Transverse colon (tissue), 4 donors: ENCODE data around the gene CLECL1. TPM values are rescaled to one million over a fixed set of nuclear protein-coding genes. Genes with fewer than 3 reads are reported as not detected.
"Not testable (repeated sequence)": the region's sequence is repeated elsewhere in the genome, so short reads cannot be mapped to it uniquely, and the experiment has no call there.

Source experiments
- DNase-seq: peaks from one replicate; pipeline ENCODE4 v3.0.0-alpha.2; 2019
- H3K27ac ChIP-seq, 4 donors: fragments of 200-600 bp; sonication (generic); 2 replicates each; pipeline ENCODE4 v1.5.1; 2016 to 2018; ENCODE audit warnings: inconsistent platforms in 4 of 4
- H3K27me3 ChIP-seq: fragments of 200-600 bp; sonication (generic); 2 replicates; pipeline ENCODE4 v1.5.1; 2017; ENCODE audit warnings: inconsistent platforms
- H3K36me3 ChIP-seq, 4 donors: fragments of 200-600 bp; sonication (generic); 2 replicates each; pipeline ENCODE4 v1.5.1; 2017 to 2019; ENCODE audit warnings: inconsistent platforms in 4 of 4
- H3K4me1 ChIP-seq, 4 donors: fragments of 200-600 bp; sonication (generic); 2 replicates each; pipeline ENCODE4 v1.5.1; 2017 to 2020; ENCODE audit warnings: inconsistent platforms in 4 of 4
- H3K4me3 ChIP-seq, 4 donors: fragments of 200-600 bp; sonication (generic); 1 replicate in 1 of 4; 2 replicates in 3 of 4; pipeline versions ENCODE4 v1.5.1 to v1.6.1; 2017 to 2019; ENCODE audit warnings: inconsistent platforms in 4 of 4
- H3K9me3 ChIP-seq, 2 donors: fragments of 200-600 bp; sonication (generic); 2 replicates each; pipeline ENCODE4 v1.5.1; 2017 to 2019; ENCODE audit warnings: inconsistent platforms in 2 of 2
- EP300 ChIP-seq: sonication (generic); formaldehyde crosslinking; IDR thresholded peaks from one replicate; pipeline ENCODE4 v1.6.1; 2017; ENCODE audit warnings: antibody characterized with exemption, low read depth
- POLR2A ChIP-seq: fragments of 450-650 bp; IDR thresholded peaks from one replicate; pipeline ENCODE4 v1.6.1; 2016; ENCODE audit warnings: antibody characterized with exemption, mild to moderate bottlenecking, moderate library complexity
- POLR2AphosphoS5 ChIP-seq, 3 donors: sonication (generic); formaldehyde crosslinking; IDR thresholded peaks; one replicate each; pipeline ENCODE4 v1.6.1; 2016; ENCODE audit warnings: antibody characterized with exemption in 3 of 3
- WGBS, 2 donors: methylation state at CpG; one replicate each; pipeline ENCODE4 v1.1.5; 2018; ENCODE audit warnings: low coverage in 1 of 2; 5-methylcytosine and 5-hydroxymethylcytosine counted together
- in situ Hi-C, 4 donors: fragments of 200-750 bp; cut with MboI; loops; one replicate each; pipeline versions ENCODE4 v1.15.0 to v1.15.1; 2017; ENCODE audit warnings: low sequenced_read_pairs in 3 of 4, low pct_ligation_motif_present in 1 of 4, low pct_unique_long_range_greater_than_20kb in 1 of 4
- intact Hi-C: fragments of 100-400 bp; cut with DNase I; formaldehyde crosslinking; loops from one replicate; pipeline ENCODE4 v1.15.1; 2023; ENCODE audit warnings: low total_unique reads
- total RNA-seq, 4 donors: library from RNA; depleted of rRNA; stranded (reverse); fragments of >200 nt; gene quantifications; one replicate each; pipeline ENCODE4 v1.1.0, GENCODE V29; 2016
- TF ChIP-seq, protein P1 (sequence below), 5 experiments: fragments of 200-600 bp in 3 of 5; fragments of 450-650 bp in 2 of 5; sonication (generic) in 3 of 5; IDR thresholded peaks; 1 replicate in 2 of 5; 2 replicates in 3 of 5; pipeline ENCODE4 v1.5.1; 2016 to 2017; ENCODE audit warnings: antibody characterized with exemption in 5 of 5, inconsistent platforms in 3 of 5, mild to moderate bottlenecking in 2 of 5, moderate library complexity in 1 of 5

Gene CLECL1
- total RNA-seq, 4 donors from 2014 or later, result 2.7 TPM; not detected in 3

DNA sequence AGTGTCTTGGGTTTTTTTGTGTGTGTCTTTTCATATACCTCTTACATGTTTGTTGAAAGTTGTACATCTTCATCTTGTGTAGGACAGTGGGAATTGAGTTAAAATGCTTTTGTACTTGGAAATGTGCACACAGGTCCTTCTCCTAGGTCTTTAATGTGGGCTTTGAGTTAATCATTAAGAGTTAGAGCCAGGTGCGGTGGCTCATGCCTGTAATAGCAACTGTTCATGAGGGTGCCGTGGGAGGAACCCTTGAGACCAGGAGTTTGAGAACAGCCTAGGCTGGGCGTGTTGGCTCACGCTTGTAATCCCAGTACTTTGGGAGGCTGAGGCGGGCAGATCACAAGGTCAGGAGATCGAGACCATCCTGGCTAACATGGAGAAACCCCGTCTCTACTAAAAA lies 13.9 kb downstream of the CLECL1 start:
- H3K4me1 ChIP-seq, result peaks cover 0 to 19% (median 1%) of the 10 kb centered on the region in 4 donors

GRCh38 chr12:9717070-9717925 lies 15.6 kb downstream of the CLECL1 start:
- Histone ChIP-seq H3K4me3 (no peak overlapping the region), H3K36me3 (no peaks in the 10 kb centered on the region), H3K27me3 (no peaks in the 10 kb centered on the region), H3K27ac (no peak overlapping the region), H3K4me1 (peaks cover 0 to 18% (median 1%) of the 10 kb centered on the region in 4 donors), H3K9me3 (no peaks in the 10 kb centered on the region)
- in situ Hi-C loops, result loop anchor here in 2 of 4 donors (25.0 kb wide), 1 partner anchor 380 kb away; no protein-coding TSS in a partner anchor
- no peak for DNase-seq
- intact Hi-C loops, result no loop called here
- WGBS, 2 donors, result 83 to 86% methylated on average over 4 to 15 of the region's 15 CpGs
- TF ChIP-seq POLR2A (no peak), POLR2AphosphoS5 (IDR thresholded peaks at IDR 0.05) (no peak), EP300 (no peak)
- TF ChIP-seq, protein P1, sequence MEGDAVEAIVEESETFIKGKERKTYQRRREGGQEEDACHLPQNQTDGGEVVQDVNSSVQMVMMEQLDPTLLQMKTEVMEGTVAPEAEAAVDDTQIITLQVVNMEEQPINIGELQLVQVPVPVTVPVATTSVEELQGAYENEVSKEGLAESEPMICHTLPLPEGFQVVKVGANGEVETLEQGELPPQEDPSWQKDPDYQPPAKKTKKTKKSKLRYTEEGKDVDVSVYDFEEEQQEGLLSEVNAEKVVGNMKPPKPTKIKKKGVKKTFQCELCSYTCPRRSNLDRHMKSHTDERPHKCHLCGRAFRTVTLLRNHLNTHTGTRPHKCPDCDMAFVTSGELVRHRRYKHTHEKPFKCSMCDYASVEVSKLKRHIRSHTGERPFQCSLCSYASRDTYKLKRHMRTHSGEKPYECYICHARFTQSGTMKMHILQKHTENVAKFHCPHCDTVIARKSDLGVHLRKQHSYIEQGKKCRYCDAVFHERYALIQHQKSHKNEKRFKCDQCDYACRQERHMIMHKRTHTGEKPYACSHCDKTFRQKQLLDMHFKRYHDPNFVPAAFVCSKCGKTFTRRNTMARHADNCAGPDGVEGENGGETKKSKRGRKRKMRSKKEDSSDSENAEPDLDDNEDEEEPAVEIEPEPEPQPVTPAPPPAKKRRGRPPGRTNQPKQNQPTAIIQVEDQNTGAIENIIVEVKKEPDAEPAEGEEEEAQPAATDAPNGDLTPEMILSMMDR (IDR thresholded peaks at IDR 0.05), result no peak

More for the DNA sequence above, 13.9 kb downstream of the CLECL1 start:
- Histone ChIP-seq H3K27ac (no peak overlapping the region), H3K9me3 (no peaks in the 10 kb centered on the region), H3K27me3 (no peaks in the 10 kb centered on the region), H3K4me3 (no peak overlapping the region), H3K36me3 (no peaks in the 10 kb centered on the region)
- in situ Hi-C loops (loop anchor here in 2 of 4 donors (25.0 kb wide), 1 partner anchor 382 kb away; no protein-coding TSS in a partner anchor), intact Hi-C loops (no loop called here)
- 73% methylated on average over 7 of the region's 7 CpGs; no CpG with 5 or more reads in 1 of the 2 donors for WGBS, 2 donors
- TF ChIP-seq POLR2A (no peak), POLR2AphosphoS5 (IDR thresholded peaks at IDR 0.05) (no peak), EP300 (no peak)
- TF ChIP-seq, protein P1 (IDR thresholded peaks at IDR 0.05), result no peak
- no peak for DNase-seq

DNA sequence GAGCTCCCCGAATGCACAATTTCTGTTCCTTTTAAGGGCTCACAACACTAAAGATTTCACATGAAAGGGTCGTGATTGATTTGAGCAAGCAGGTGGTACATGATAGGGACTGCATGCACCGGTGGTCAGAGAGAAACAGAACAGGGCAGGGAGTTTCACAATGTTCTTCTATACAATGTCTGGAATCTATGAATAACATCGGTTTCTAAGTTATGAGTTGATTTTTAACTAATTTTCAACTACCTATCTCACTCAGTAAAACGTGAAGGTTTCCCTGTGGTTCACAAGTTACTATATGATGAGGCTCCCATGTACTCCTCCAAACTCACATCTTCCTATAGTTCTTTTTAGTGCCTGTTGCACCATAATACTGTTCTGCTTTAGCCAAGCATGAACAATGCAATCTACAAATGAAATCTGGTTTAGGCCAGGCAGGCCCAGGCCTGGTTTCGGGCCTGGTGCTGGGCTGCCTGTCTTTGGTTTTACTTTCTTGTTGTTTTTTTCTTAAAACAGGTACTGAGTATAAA lies 19.8 kb downstream of the CLECL1 start:
- in situ Hi-C loops, result loop anchor here in 2 of 4 donors (25.0 kb wide), 1 partner anchor 376 kb away; no protein-coding TSS in a partner anchor
- WGBS, 2 donors, result 76 to 88% methylated on average over 5 to 6 of the region's 6 CpGs
- H3K4me3 ChIP-seq, intact Hi-C loops, H3K9me3 ChIP-seq, DNase-seq, H3K4me1 ChIP-seq, H3K27ac ChIP-seq, H3K27me3 ChIP-seq, H3K36me3 ChIP-seq: not testable (repeated sequence)

DNA sequence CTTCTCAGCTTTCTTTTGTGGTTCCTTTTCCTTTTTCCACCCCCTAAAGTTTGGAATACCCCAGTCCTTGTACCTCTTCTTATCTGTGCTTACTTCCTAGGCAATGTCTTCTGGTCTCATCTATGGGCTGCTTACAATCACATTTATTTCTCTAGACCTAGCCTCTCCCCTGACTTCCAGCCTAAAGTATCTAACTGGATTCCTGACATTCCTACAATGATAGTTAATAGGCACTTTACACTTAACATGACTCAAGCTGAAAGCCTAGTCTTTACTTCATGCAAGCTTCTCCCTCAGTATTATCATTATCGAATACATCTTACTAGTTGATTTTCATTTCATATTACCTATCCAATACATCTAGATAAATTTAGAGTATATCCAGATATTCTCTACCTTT lies 21.2 kb downstream of the CLECL1 start:
- no peaks in the 10 kb centered on the region for H3K27me3 ChIP-seq
- WGBS, 2 donors, result 90 to 91% methylated on average over 1 of the region's 1 CpG
- no peaks in the 10 kb centered on the region for H3K9me3 ChIP-seq
- intact Hi-C loops, result no loop called here
- in situ Hi-C loops, result loop anchor here in 2 of 4 donors (25.0 kb wide), 1 partner anchor 374 kb away; no protein-coding TSS in a partner anchor
- no peak for TF ChIP-seq POLR2A
- TF ChIP-seq, protein P1 (IDR thresholded peaks at IDR 0.05), result no peak
- TF ChIP-seq POLR2AphosphoS5 (IDR thresholded peaks at IDR 0.05), result no peak
- no peak for TF ChIP-seq EP300
- H3K4me3 ChIP-seq, result no peak overlapping the region
- H3K36me3 ChIP-seq, result no peaks in the 10 kb centered on the region
- DNase-seq, result no peak
- H3K4me1 ChIP-seq, result peaks cover 0 to 9% (median 1%) of the 10 kb centered on the region in 4 donors
- no peak overlapping the region for H3K27ac ChIP-seq
